Endothelial cell of umbilical vein (primary cell): ENCODE data around the gene SIGLEC9. TPM values are rescaled to one million over a fixed set of nuclear protein-coding genes. Genes with fewer than 3 reads are reported as not detected.

Source experiments
- BruUV-seq: library from RNA; stranded (reverse); fragments of 400-500 nt; replicated peaks from 2 replicates; lab custom pipeline; 2021; lab: Mats Ljungman, UMichigan
- CTCF ChIA-PET: fragments of 300-600, 350-600 bp; sonication (Branson Sonifier 250); formaldehyde crosslinking; loops from one replicate; lab custom pipeline; 2021; ENCODE audit warnings: antibody characterized with exemption, inconsistent platforms; lab: Charles Lee
- POLR2A ChIA-PET: fragments of 300-600, 350-600 bp; sonication (Branson Sonifier 250); formaldehyde crosslinking; loops from one replicate; lab custom pipeline; 2021; ENCODE audit warnings: antibody characterized with exemption, inconsistent platforms; lab: Charles Lee
- DNase-seq: peaks from one replicate; pipeline ENCODE4 v3.0.0-alpha.2; 2011; ENCODE audit warnings: low read depth, low spot score
- FAIRE-seq: peaks from 2 replicates; lab custom pipeline; 2011; peaks lifted over from hg19 to GRCh38; lab: Jason Lieb, UNC
- H2AFZ ChIP-seq: 2 replicates; pipeline ENCODE4 v1.6.0; 2012; ENCODE audit warnings: low read depth, low read length, control low read depth, inconsistent platforms
- H3K27ac ChIP-seq: 2 replicates; pipeline ENCODE4 v1.5.1; 2011; ENCODE audit warnings: low read depth, mild to moderate bottlenecking, control low read depth, low read length, moderate library complexity; ENCODE audit not compliant: insufficient read depth
- H3K27me3 ChIP-seq, 2 experiments: 2 replicates each; pipeline versions ENCODE4 v1.6.0 to v1.6.1; 2011; ENCODE audit warnings: low read length in 2 of 2, mixed read lengths in 1 of 2; ENCODE audit not compliant: control insufficient read depth in 2 of 2, insufficient read depth in 2 of 2
- H3K36me3 ChIP-seq, 2 experiments: 2 replicates in 1 of 2; 3 replicates in 1 of 2; pipeline ENCODE4 v1.5.1; 2011; ENCODE audit warnings: low read length in 2 of 2, mild to moderate bottlenecking in 1 of 2, moderate library complexity in 1 of 2; ENCODE audit not compliant: control insufficient read depth in 2 of 2, insufficient read depth in 2 of 2; ENCODE audit errors: extremely low read depth in 1 of 2
- H3K4me1 ChIP-seq: 3 replicates; pipeline ENCODE4 v1.5.1; 2011; ENCODE audit warnings: mild to moderate bottlenecking, low read length; ENCODE audit not compliant: control insufficient read depth, insufficient read depth; ENCODE audit errors: extremely low read depth
- H3K4me2 ChIP-seq: 2 replicates; pipeline ENCODE4 v1.6.1; 2011; ENCODE audit warnings: low read length, control low read depth, mixed read lengths; ENCODE audit not compliant: insufficient read depth
- H3K4me3 ChIP-seq, 3 experiments: fragments of 200-600 bp in 1 of 3; sonication (generic), shearing (Covaris generic) in 1 of 3; replicated peaks in 1 of 3; 2 replicates each; pipeline ENCODE4 v1.5.1; 2011 to 2016; ENCODE audit warnings: control low read depth in 3 of 3, low read length in 3 of 3, mild to moderate bottlenecking in 2 of 3, inconsistent platforms in 1 of 3, low read depth in 1 of 3, moderate library complexity in 1 of 3; ENCODE audit not compliant: insufficient read depth in 1 of 3
- H3K79me2 ChIP-seq: 2 replicates; pipeline ENCODE4 v1.6.0; 2012; ENCODE audit warnings: low read length, inconsistent platforms; ENCODE audit not compliant: control insufficient read depth, insufficient read depth
- H3K9ac ChIP-seq: replicated peaks from 2 replicates; pipeline ENCODE3; 2011; ENCODE audit warnings: low read length, control low read depth; ENCODE audit not compliant: insufficient read depth; ENCODE audit errors: extremely low read depth
- H3K9me1 ChIP-seq: replicated peaks from 3 replicates; pipeline ENCODE4 v1.6.0; 2011; ENCODE audit warnings: mild to moderate bottlenecking, low read length; ENCODE audit not compliant: control insufficient read depth, insufficient read depth; ENCODE audit errors: extremely low read depth
- H3K9me3 ChIP-seq: replicated peaks from 2 replicates; pipeline ENCODE4 v1.5.1; 2012; ENCODE audit warnings: low read length, inconsistent platforms; ENCODE audit not compliant: control insufficient read depth, insufficient read depth
- H4K20me1 ChIP-seq: replicated peaks from 2 replicates; pipeline ENCODE3; 2011; ENCODE audit warnings: mild to moderate bottlenecking, low read length; ENCODE audit not compliant: control insufficient read depth, insufficient read depth; ENCODE audit errors: extremely low read depth
- CTCF ChIP-seq, 2 donors: IDR thresholded peaks; 1 replicate in 1 of 2; 2 replicates in 1 of 2; pipeline ENCODE4 v1.5.1; 2011; ENCODE audit warnings: low read length in 2 of 2, mild to moderate bottlenecking in 2 of 2, moderate library complexity in 2 of 2, control low read depth in 1 of 2, inconsistent platforms in 1 of 2, low read depth in 1 of 2; ENCODE audit not compliant: insufficient read depth in 1 of 2; ENCODE audit errors: extremely low read depth in 1 of 2
- EZH2 ChIP-seq: IDR thresholded peaks from 2 replicates; pipeline ENCODE4 v1.6.1; 2012; ENCODE audit warnings: borderline replicate concordance, low read depth, mild to moderate bottlenecking, moderate library complexity, low read length, inconsistent platforms; ENCODE audit not compliant: severe bottlenecking
- FOS ChIP-seq: IDR thresholded peaks from 2 replicates; pipeline ENCODE4 v1.6.1; 2011; ENCODE audit warnings: mild to moderate bottlenecking, low read length, moderate library complexity, borderline replicate concordance; ENCODE audit not compliant: insufficient read depth
- GATA2 ChIP-seq: IDR thresholded peaks from 2 replicates; pipeline ENCODE4 v1.7.0; 2011; ENCODE audit warnings: low read depth, mild to moderate bottlenecking, moderate library complexity, mixed read lengths, low read length; ENCODE audit not compliant: insufficient read length, insufficient read depth
- JUN ChIP-seq: IDR thresholded peaks from 2 replicates; pipeline ENCODE4 v1.6.1; 2011; ENCODE audit warnings: borderline replicate concordance, low read depth; ENCODE audit not compliant: insufficient read length, insufficient read depth
- MAX ChIP-seq: IDR thresholded peaks from 2 replicates; pipeline ENCODE4 v1.6.1; 2011; ENCODE audit not compliant: insufficient read depth, insufficient read length
- MYC ChIP-seq: IDR thresholded peaks from one replicate; pipeline ENCODE4 v1.6.1; 2011; ENCODE audit warnings: mild to moderate bottlenecking, low read depth, low read length
- POLR2A ChIP-seq: IDR thresholded peaks from 2 replicates; pipeline ENCODE4 v1.6.1; 2012; ENCODE audit warnings: low read depth, mild to moderate bottlenecking, control low read depth, low read length
- POLR2AphosphoS5 ChIP-seq: IDR thresholded peaks from 2 replicates; pipeline ENCODE4 v1.6.1; 2012; ENCODE audit warnings: low read depth, mild to moderate bottlenecking, control low read depth, low read length, moderate library complexity; ENCODE audit not compliant: insufficient read depth
- dilution Hi-C: fragments of 300-500 bp; cut with MboI; formaldehyde crosslinking; loops from one replicate; pipeline ENCODE4 v1.15.0; 2019; ENCODE audit warnings: low sequenced_read_pairs; ENCODE audit not compliant: extremely low pct_ligation_motif_present
- intact Hi-C: fragments of 100-400 bp; cut with micrococcal nuclease; formaldehyde crosslinking; loops from one replicate; pipeline ENCODE4 v1.10.0; 2022
- polyA plus RNA-seq, 4 experiments: library from polyadenylated mRNA; depleted of rRNA in 3 of 4; stranded (reverse) in 3 of 4; unstranded in 1 of 4; fragments of >200 nt; gene quantifications; 2 replicates each; pipeline versions ENCODE4 v1.2.1 to v1.2.3, GENCODE V29; 2011 to 2012; ENCODE audit warnings: missing spikeins in 1 of 4
- total RNA-seq: library from RNA; stranded (reverse); gene quantifications from 2 replicates; pipeline ENCODE4 v1.2.3, GENCODE V29; 2021

Gene SIGLEC9
- total and polyA plus RNA-seq, 2 donors (not counting 3 experiments of a cell fraction or from before 2014, with no cell fraction given): not detected

GRCh38 chr19:51157265-51157664, 32.6 kb downstream of the SIGLEC9 start:
- DNase-seq (no peak), FAIRE-seq (no peak)
- Histone ChIP-seq H3K79me2 (no peaks in the 10 kb centered on the region), H3K9ac (no peak overlapping the region), H3K27ac (no peak overlapping the region), H3K27me3 (peaks cover 0 to 3% of the 10 kb centered on the region in 2 experiments), H3K9me1 (no peaks in the 10 kb centered on the region), H3K4me3 (no peak overlapping the region), H3K4me2 (no peak overlapping the region), H2AFZ (no peak overlapping the region), H4K20me1 (no peaks in the 10 kb centered on the region), H3K36me3 (no peaks in the 10 kb centered on the region), H3K9me3 (no peaks in the 10 kb centered on the region), H3K4me1 (no peaks in the 10 kb centered on the region)
- ChIA-PET CTCF (interaction anchor here (1.2 to 1.3 kb wide), 2 partner anchors 102 to 500 kb away, joined by 3 to 6 read pairs; no protein-coding TSS in a partner anchor), POLR2A (no interaction called here)
- intact Hi-C loops (no loop called here), dilution Hi-C loops (no loop called here)
- no TSS peak for BruUV-seq
- no peak for TF ChIP-seq JUN
- TF ChIP-seq MAX: no peak
- no peak for TF ChIP-seq MYC
- TF ChIP-seq EZH2: no peak
- no peak for TF ChIP-seq POLR2A
- TF ChIP-seq GATA2: no peak
- TF ChIP-seq POLR2AphosphoS5: no peak
- no peak for TF ChIP-seq FOS
- TF ChIP-seq CTCF (IDR thresholded peaks at IDR 0.05; ENCODE audit: extremely low read depth in 1 of 2, insufficient read depth in 1 of 2, low read depth in 1 of 2, low read length in 2 of 2): no peak
